Activated gamma-delta T cell (primary cell): Measurements from ENCODE around the gene IVL.

Experiments
- DNase-seq: peaks from one replicate; lab custom pipeline; 2025; lab: John Stamatoyannopoulos, UW

Gene IVL

GRCh38 chr1:152951711-152952110, 43.4 kb downstream of the IVL start:
- DNase-seq: no peak

- DNase-seq: no peak
Observed at GRCh38 chr1:152953761-152954160, 45.4 kb downstream of the IVL start.

- DNase-seq: no peak
Observed at GRCh38 chr1:152954436-152954835, 46.1 kb downstream of the IVL start.

- no peak for DNase-seq
Observed at GRCh38 chr1:152957561-152957960, 49.2 kb downstream of the IVL start.

GRCh38 chr1:152959273-152959672, 50.9 kb downstream of the IVL start:
- DNase-seq: no peak

- no peak for DNase-seq
Observed at GRCh38 chr1:152959801-152960451, 51.6 kb downstream of the IVL start.

- DNase-seq: no peak
Observed at GRCh38 chr1:152960452-152961044, 52.2 kb downstream of the IVL start.
